A549 (cell line): ENCODE measurements around the gene CACUL1. TPM values are rescaled to one million over a fixed set of nuclear protein-coding genes. Genes with fewer than 3 reads are reported as not detected.

Source experiments
- ATAC-seq, 2 experiments: fragments of 200-7000 bp in 1 of 2; fragments of >200 bp in 1 of 2; cut with Nextera tagmentation in 1 of 2; cut with Tn5 transposase in 1 of 2; 3 replicates each; pipeline versions ENCODE4 v1.8.0 to v1.9.1; 2018 to 2020; ENCODE audit warnings: mild to moderate bottlenecking in 1 of 2, moderate library complexity in 1 of 2
- CTCF ChIA-PET: fragments of 300-600 bp; sonication (Branson Sonifier 250); formaldehyde crosslinking; extraction: SDS; loops from one replicate; lab custom pipeline; 2021; ENCODE audit warnings: antibody characterized with exemption, inconsistent platforms; lab: Yijun Ruan, JAX
- POLR2A ChIA-PET: fragments of 350-600 bp; formaldehyde crosslinking; extraction: SDS; loops from one replicate; lab custom pipeline; 2021; ENCODE audit warnings: antibody characterized with exemption, inconsistent platforms; lab: Yijun Ruan, JAX
- DNase-seq, 2 experiments: peaks; one replicate each; pipeline versions ENCODE4 v3.0.0 to v3.0.0-alpha.2; 2011 to 2016; ENCODE audit warnings: low read depth in 1 of 2, low spot score in 1 of 2
- FAIRE-seq: peaks from 2 replicates; lab custom pipeline; 2011; peaks lifted over from hg19 to GRCh38; lab: Jason Lieb, UNC
- H3K27ac ChIP-seq, 2 experiments: fragments of >200 bp; sonication (Bioruptor Twin); formaldehyde crosslinking; 3 replicates each; pipeline ENCODE4 v1.5.1; 2016 to 2017
- H3K4me1 ChIP-seq: fragments of >200 bp; sonication (Bioruptor Twin); formaldehyde crosslinking; 3 replicates; pipeline ENCODE4 v1.6.1; 2016
- H3K4me2 ChIP-seq: fragments of >200 bp; sonication (Bioruptor Twin); formaldehyde crosslinking; 3 replicates; pipeline ENCODE4 v1.6.1; 2016
- H3K4me3 ChIP-seq: fragments of >200 bp; sonication (Bioruptor Twin); formaldehyde crosslinking; 3 replicates; pipeline ENCODE4 v1.5.1; 2016
- H3K9me3 ChIP-seq: fragments of >200 bp; sonication (Bioruptor Twin); formaldehyde crosslinking; 3 replicates; pipeline ENCODE4 v1.6.1; 2016
- BHLHE40 ChIP-seq: IDR thresholded peaks from 2 replicates; pipeline ENCODE4 v1.6.1; 2012; ENCODE audit warnings: low read depth, low read length, inconsistent platforms
- CBX2 ChIP-seq: fragments of 200-600 bp; sonication (generic); IDR thresholded peaks from 2 replicates; pipeline ENCODE4 v1.6.1; 2016; ENCODE audit warnings: low read depth, mild to moderate bottlenecking, borderline replicate concordance
- EHF ChIP-seq: fragments of 250-450 bp; sonication (Bioruptor Pico); IDR thresholded peaks from 2 replicates; pipeline ENCODE4 v1.5.0; 2020; ENCODE audit warnings: mild to moderate bottlenecking
- EP300 ChIP-seq, 2 experiments: fragments of >200 bp; sonication (Bioruptor Twin); formaldehyde crosslinking; IDR thresholded peaks; 2 replicates in 1 of 2; 3 replicates in 1 of 2; pipeline ENCODE4 v1.6.1; 2016 to 2017
- ESRRA ChIP-seq: fragments of 150-350 bp; IDR thresholded peaks from 2 replicates; pipeline ENCODE4 v1.6.1; 2014; ENCODE audit warnings: mild to moderate bottlenecking, low read length, borderline replicate concordance
- FOSB ChIP-seq: fragments of 250-450 bp; sonication (Bioruptor Pico); IDR thresholded peaks from 2 replicates; pipeline ENCODE4 v1.5.0; 2020; ENCODE audit warnings: mild to moderate bottlenecking, moderate library complexity
- FOSL2 ChIP-seq, 2 experiments: fragments of 450-650 bp in 1 of 2; fragments of >200 bp in 1 of 2; sonication (Bioruptor Twin) in 1 of 2; formaldehyde crosslinking; IDR thresholded peaks; 2 replicates each; pipeline versions ENCODE4 v1.5.0 to v1.6.1; 2016 to 2020; ENCODE audit warnings: mild to moderate bottlenecking in 1 of 2, moderate library complexity in 1 of 2
- HOXA7 ChIP-seq: fragments of 250-450 bp; sonication (Bioruptor Pico); IDR thresholded peaks from 2 replicates; pipeline ENCODE4 v1.5.0; 2020; ENCODE audit warnings: mild to moderate bottlenecking, moderate library complexity
- JUN ChIP-seq, 2 experiments: fragments of >200 bp; sonication (Bioruptor Twin); formaldehyde crosslinking; IDR thresholded peaks; 2 replicates in 1 of 2; 3 replicates in 1 of 2; pipeline ENCODE4 v1.6.1; 2016 to 2017
- JUNB ChIP-seq: fragments of >200 bp; sonication (Bioruptor Twin); formaldehyde crosslinking; IDR thresholded peaks from 2 replicates; pipeline ENCODE4 v1.6.1; 2016
- KDM5A ChIP-seq: fragments of 200-600 bp; sonication (generic); IDR thresholded peaks from 2 replicates; pipeline ENCODE4 v1.6.1; 2016; ENCODE audit warnings: antibody characterized with exemption, mild to moderate bottlenecking
- MAFK ChIP-seq: fragments of 450-650 bp; IDR thresholded peaks from 2 replicates; pipeline ENCODE4 v1.6.1; 2014; ENCODE audit not compliant: partially characterized antibody
- MYC ChIP-seq: IDR thresholded peaks from 2 replicates; pipeline ENCODE4 v1.6.1; 2012; ENCODE audit warnings: mild to moderate bottlenecking, inconsistent platforms, low read length, improper control_type of control experiment, borderline replicate concordance
- POLR2AphosphoS2 ChIP-seq: conservative IDR thresholded peaks from 2 replicates; pipeline ENCODE4 v1.6.1; 2012; ENCODE audit warnings: low read length, improper control_type of control experiment, inconsistent platforms
- RAD21 ChIP-seq, 2 experiments: fragments of >200 bp in 1 of 2; sonication (Bioruptor Twin) in 1 of 2; formaldehyde crosslinking in 1 of 2; IDR thresholded peaks in 1 of 2; conservative IDR thresholded peaks in 1 of 2; 2 replicates in 1 of 2; 3 replicates in 1 of 2; pipeline ENCODE4 v1.6.1; 2012 to 2018; ENCODE audit warnings: inconsistent platforms in 1 of 2
- RFX5 ChIP-seq: fragments of 450-650 bp; IDR thresholded peaks from 2 replicates; pipeline ENCODE4 v1.7.1; 2014; ENCODE audit warnings: antibody characterized with exemption, mild to moderate bottlenecking, moderate library complexity
- TFCP2L1 ChIP-seq: fragments of 250-450 bp; sonication (Bioruptor Pico); IDR thresholded peaks from 2 replicates; pipeline ENCODE4 v1.5.0; 2021; ENCODE audit warnings: mild to moderate bottlenecking
- WGBS: methylation state at CpG from one replicate; pipeline ENCODE4 v1.1.6; 2017; ENCODE audit errors: missing lambda C conversion rate; 5-methylcytosine and 5-hydroxymethylcytosine counted together
- polyA plus RNA-seq, 4 experiments: library from polyadenylated mRNA; depleted of rRNA in 3 of 4; stranded (reverse); fragments of >200 nt; fragmentation: RNase III in 1 of 4; extraction: RNeasy Plus Mini Kit Qiagen cat#74134 plus additional on column Dnase treatment in 1 of 4; gene quantifications; 2 replicates in 3 of 4; 3 replicates in 1 of 4; pipeline ENCODE4 v1.2.3, GENCODE V29; 2011 to 2017
- TF ChIP-seq, protein P1 (sequence below): fragments of >200 bp; sonication (Bioruptor Twin); formaldehyde crosslinking; IDR thresholded peaks from 3 replicates; pipeline ENCODE4 v1.5.1; 2016
- TF ChIP-seq, protein P2 (sequence below): fragments of 250-450 bp; sonication (Bioruptor Pico); IDR thresholded peaks from 2 replicates; pipeline ENCODE4 v1.5.0; 2021; ENCODE audit warnings: mild to moderate bottlenecking, moderate library complexity, borderline replicate concordance
- TF ChIP-seq, protein P3 (sequence below): fragments of 450-650 bp; IDR thresholded peaks from 2 replicates; pipeline ENCODE4 v1.6.1; 2014; ENCODE audit warnings: antibody characterized with exemption
- TF ChIP-seq, protein P4 (sequence below): IDR thresholded peaks from 2 replicates; pipeline ENCODE4 v1.6.1; 2012; ENCODE audit warnings: low read depth, borderline replicate concordance
- TF ChIP-seq, protein P5 (sequence below): fragments of 150-350 bp; IDR thresholded peaks from 2 replicates; pipeline ENCODE4 v1.6.1; 2014; ENCODE audit warnings: low read depth, mild to moderate bottlenecking, low read length

Gene CACUL1
- polyA plus RNA-seq, 2 of the 4 experiments (the other 2 are of a cell fraction) = 8.7 to 15.6 TPM

DNA sequence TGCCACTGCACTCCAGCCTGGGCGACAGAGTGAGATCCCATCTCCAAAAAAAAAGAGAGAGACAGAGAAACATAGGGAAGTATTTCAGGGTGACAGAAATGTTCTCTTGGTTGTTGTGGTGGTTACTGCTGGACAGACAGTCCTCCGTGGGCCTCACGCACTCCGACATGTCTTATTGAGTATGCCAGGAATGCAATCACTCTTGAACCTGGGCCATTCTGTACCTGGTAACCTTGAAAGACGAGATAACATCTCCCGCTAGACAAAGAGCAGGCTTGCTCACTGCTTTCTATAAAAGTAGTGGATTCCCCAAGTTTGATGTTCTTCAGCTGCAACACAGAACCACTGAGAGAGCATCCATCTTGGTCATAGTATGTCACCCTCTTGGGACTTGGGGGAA, 6.7 kb downstream of the CACUL1 start:
- FAIRE-seq = no peak
- WGBS = 92% methylated on average over 6 of the region's 6 CpGs
- H3K4me2 ChIP-seq = no peak overlapping the region
- H3K4me3 ChIP-seq = no peak overlapping the region
- H3K27ac ChIP-seq = no peak overlapping the region
- ChIA-PET CTCF (no interaction called here), POLR2A (no interaction called here)
- DNase-seq = no peak
- peaks cover 15% of the 10 kb centered on the region for H3K4me1 ChIP-seq
- no peak for ATAC-seq
- TF ChIP-seq EHF (CRISPR knock-in tag) = no peak
- TF ChIP-seq POLR2AphosphoS2 = no peak
- TF ChIP-seq, protein P1, sequence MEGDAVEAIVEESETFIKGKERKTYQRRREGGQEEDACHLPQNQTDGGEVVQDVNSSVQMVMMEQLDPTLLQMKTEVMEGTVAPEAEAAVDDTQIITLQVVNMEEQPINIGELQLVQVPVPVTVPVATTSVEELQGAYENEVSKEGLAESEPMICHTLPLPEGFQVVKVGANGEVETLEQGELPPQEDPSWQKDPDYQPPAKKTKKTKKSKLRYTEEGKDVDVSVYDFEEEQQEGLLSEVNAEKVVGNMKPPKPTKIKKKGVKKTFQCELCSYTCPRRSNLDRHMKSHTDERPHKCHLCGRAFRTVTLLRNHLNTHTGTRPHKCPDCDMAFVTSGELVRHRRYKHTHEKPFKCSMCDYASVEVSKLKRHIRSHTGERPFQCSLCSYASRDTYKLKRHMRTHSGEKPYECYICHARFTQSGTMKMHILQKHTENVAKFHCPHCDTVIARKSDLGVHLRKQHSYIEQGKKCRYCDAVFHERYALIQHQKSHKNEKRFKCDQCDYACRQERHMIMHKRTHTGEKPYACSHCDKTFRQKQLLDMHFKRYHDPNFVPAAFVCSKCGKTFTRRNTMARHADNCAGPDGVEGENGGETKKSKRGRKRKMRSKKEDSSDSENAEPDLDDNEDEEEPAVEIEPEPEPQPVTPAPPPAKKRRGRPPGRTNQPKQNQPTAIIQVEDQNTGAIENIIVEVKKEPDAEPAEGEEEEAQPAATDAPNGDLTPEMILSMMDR = no peak
- TF ChIP-seq, protein P2, sequence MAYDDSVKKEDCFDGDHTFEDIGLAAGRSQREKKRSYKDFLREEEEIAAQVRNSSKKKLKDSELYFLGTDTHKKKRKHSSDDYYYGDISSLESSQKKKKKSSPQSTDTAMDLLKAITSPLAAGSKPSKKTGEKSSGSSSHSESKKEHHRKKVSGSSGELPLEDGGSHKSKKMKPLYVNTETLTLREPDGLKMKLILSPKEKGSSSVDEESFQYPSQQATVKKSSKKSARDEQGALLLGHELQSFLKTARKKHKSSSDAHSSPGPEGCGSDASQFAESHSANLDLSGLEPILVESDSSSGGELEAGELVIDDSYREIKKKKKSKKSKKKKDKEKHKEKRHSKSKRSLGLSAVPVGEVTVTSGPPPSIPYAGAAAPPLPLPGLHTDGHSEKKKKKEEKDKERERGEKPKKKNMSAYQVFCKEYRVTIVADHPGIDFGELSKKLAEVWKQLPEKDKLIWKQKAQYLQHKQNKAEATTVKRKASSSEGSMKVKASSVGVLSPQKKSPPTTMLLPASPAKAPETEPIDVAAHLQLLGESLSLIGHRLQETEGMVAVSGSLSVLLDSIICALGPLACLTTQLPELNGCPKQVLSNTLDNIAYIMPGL (CRISPR knock-in tag) = no peak
- no peak for TF ChIP-seq TFCP2L1 (CRISPR knock-in tag)
- TF ChIP-seq, protein P3, sequence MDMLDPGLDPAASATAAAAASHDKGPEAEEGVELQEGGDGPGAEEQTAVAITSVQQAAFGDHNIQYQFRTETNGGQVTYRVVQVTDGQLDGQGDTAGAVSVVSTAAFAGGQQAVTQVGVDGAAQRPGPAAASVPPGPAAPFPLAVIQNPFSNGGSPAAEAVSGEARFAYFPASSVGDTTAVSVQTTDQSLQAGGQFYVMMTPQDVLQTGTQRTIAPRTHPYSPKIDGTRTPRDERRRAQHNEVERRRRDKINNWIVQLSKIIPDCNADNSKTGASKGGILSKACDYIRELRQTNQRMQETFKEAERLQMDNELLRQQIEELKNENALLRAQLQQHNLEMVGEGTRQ = no peak
- no peak for TF ChIP-seq EP300 (IDR thresholded peaks at IDR 0.05)
- H3K9me3 ChIP-seq = no peaks in the 10 kb centered on the region

DNA sequence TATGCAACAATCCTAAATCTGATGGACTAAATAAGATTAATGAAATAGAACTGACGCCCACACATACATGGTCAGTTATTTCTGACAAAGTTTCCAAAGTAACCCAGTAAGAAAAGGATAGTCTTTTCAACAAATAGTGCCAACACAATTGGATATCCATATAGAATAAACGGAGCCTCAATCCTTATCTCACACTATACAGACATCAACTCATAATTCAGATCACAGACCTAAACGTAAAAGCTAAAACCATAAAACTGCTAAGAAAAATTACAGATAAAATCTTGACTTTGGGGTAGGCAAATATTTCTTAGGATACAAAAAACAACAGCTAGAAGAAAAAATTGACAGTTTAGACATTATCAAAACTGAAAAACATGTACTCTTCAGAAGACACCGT, 8.5 kb downstream of the CACUL1 start:
- CTCF ChIA-PET = interaction anchor here (1.2 kb wide), 1 partner anchor 8 kb away, joined by 3 read pairs; no protein-coding TSS in a partner anchor
- 88% methylated on average over 4 of the region's 4 CpGs for WGBS
- no peak overlapping the region for H3K27ac ChIP-seq

GRCh38 chr10:118745056-118745455, 9.7 kb downstream of the CACUL1 start:
- H3K4me1 ChIP-seq = peaks cover 26% of the 10 kb centered on the region
- FAIRE-seq = no peak
- DNase-seq = no peak
- ChIA-PET CTCF (interaction anchor here (1.2 kb wide), 1 partner anchor 9 kb away, joined by 3 read pairs; no protein-coding TSS in a partner anchor), POLR2A (no interaction called here)
- H3K4me2 ChIP-seq = no peak overlapping the region
- TF ChIP-seq KDM5A (no peak), RAD21 (conservative IDR thresholded peaks at IDR 0.05 in 1 of 2, IDR thresholded peaks at IDR 0.05 in 1 of 2) (no peak), HOXA7 (CRISPR knock-in tag) (no peak), JUNB (no peak)
- TF ChIP-seq, protein P3 = no peak
- TF ChIP-seq, protein P1 = no peak
- no peak for ATAC-seq
- no peaks in the 10 kb centered on the region for H3K9me3 ChIP-seq
- no peak overlapping the region for H3K4me3 ChIP-seq
- 86% methylated on average over 4 of the region's 4 CpGs for WGBS
- H3K27ac ChIP-seq = no peak overlapping the region

More for the DNA sequence above, 8.5 kb downstream of the CACUL1 start:
- FAIRE-seq (peak; percentile 49), ATAC-seq (no peak), DNase-seq (no peak)
- no peak for TF ChIP-seq HOXA7 (CRISPR knock-in tag)
- no peak for TF ChIP-seq FOSB
- no peak for TF ChIP-seq EP300 (IDR thresholded peaks at IDR 0.05)
- no peak for TF ChIP-seq JUN (IDR thresholded peaks at IDR 0.05)
- no peak for TF ChIP-seq ESRRA
- no peak for TF ChIP-seq RFX5
- TF ChIP-seq FOSL2 (IDR thresholded peaks at IDR 0.05) = no peak
- no peak for TF ChIP-seq FOSL2 (CRISPR knock-in tag; IDR thresholded peaks at IDR 0.05)
- no peak for TF ChIP-seq MAFK
- TF ChIP-seq, protein P4, sequence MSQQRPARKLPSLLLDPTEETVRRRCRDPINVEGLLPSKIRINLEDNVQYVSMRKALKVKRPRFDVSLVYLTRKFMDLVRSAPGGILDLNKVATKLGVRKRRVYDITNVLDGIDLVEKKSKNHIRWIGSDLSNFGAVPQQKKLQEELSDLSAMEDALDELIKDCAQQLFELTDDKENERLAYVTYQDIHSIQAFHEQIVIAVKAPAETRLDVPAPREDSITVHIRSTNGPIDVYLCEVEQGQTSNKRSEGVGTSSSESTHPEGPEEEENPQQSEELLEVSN = no peak
- TF ChIP-seq EHF (CRISPR knock-in tag) = no peak
- no peak for TF ChIP-seq CBX2
- TF ChIP-seq, protein P5, sequence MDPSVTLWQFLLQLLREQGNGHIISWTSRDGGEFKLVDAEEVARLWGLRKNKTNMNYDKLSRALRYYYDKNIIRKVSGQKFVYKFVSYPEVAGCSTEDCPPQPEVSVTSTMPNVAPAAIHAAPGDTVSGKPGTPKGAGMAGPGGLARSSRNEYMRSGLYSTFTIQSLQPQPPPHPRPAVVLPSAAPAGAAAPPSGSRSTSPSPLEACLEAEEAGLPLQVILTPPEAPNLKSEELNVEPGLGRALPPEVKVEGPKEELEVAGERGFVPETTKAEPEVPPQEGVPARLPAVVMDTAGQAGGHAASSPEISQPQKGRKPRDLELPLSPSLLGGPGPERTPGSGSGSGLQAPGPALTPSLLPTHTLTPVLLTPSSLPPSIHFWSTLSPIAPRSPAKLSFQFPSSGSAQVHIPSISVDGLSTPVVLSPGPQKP = no peak
- no peak for TF ChIP-seq POLR2AphosphoS2
- TF ChIP-seq BHLHE40 = no peak
- TF ChIP-seq MYC = no peak
- no peak for TF ChIP-seq TFCP2L1 (CRISPR knock-in tag)
- H3K9me3 ChIP-seq = no peaks in the 10 kb centered on the region
- POLR2A ChIA-PET = no interaction called here
- no peak overlapping the region for H3K4me2 ChIP-seq
- H3K4me3 ChIP-seq = no peak overlapping the region
- H3K4me1 ChIP-seq = peaks cover 23% of the 10 kb centered on the region
